ENCODE data around the gene QKI.

The QKI gene

DNA sequence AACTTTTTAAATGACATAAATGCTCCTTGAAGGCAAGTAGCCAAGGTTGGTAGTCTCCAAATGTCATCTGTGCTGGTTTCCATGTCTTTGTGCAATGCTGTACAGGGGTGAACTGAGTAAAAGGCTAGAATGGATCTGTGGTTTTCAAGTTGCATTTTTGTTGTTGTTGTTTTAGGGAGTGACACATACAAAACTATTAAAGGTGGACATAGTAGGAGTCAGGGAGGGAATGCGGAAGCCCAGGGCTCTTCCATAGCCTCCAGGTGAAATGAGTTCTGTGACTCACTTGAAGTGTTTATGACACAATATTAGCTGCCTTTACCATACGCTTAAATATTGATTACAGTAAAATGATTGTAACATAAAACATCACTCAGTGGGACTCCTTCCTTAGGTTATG is 22.5 kb upstream of the QKI start:
- no peak for DNase-seq (ENCODE audit: low read depth)
- no peak overlapping the region for H3K4me3 ChIP-seq (ENCODE audit: control insufficient read depth, low read depth, low read length)
- TF ChIP-seq, protein P1, sequence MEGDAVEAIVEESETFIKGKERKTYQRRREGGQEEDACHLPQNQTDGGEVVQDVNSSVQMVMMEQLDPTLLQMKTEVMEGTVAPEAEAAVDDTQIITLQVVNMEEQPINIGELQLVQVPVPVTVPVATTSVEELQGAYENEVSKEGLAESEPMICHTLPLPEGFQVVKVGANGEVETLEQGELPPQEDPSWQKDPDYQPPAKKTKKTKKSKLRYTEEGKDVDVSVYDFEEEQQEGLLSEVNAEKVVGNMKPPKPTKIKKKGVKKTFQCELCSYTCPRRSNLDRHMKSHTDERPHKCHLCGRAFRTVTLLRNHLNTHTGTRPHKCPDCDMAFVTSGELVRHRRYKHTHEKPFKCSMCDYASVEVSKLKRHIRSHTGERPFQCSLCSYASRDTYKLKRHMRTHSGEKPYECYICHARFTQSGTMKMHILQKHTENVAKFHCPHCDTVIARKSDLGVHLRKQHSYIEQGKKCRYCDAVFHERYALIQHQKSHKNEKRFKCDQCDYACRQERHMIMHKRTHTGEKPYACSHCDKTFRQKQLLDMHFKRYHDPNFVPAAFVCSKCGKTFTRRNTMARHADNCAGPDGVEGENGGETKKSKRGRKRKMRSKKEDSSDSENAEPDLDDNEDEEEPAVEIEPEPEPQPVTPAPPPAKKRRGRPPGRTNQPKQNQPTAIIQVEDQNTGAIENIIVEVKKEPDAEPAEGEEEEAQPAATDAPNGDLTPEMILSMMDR (IDR thresholded peaks at IDR 0.05; ENCODE audit: control insufficient read depth, insufficient read depth, low read depth, low read length, missing control alignments), result no peak

DNA sequence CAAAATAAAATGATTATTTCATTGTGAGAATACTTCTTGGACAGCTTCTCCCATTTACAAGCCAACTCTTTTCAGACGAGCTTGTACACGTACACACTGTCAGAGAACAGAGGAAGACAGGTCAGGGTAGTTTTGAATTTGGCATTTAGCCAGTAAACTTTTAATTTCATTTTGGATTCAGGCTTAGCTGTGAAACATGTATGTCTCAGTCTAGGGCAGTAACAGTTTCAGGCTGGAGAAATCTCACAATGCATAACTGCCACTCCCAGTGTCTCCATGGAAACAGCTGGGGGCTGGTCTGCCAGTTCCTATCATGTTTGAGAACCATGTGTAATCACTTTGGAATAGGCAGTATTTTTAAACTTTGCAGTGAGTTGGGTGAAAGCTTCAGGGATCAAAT is 22.0 kb upstream of the QKI start:
- TF ChIP-seq, protein P1 (IDR thresholded peaks at IDR 0.05; ENCODE audit: control insufficient read depth, insufficient read depth, low read depth, low read length, missing control alignments), result no peak
- H3K4me3 ChIP-seq (ENCODE audit: control insufficient read depth, low read depth, low read length), result no peak overlapping the region
- no peak for DNase-seq (ENCODE audit: low read depth)

DNA sequence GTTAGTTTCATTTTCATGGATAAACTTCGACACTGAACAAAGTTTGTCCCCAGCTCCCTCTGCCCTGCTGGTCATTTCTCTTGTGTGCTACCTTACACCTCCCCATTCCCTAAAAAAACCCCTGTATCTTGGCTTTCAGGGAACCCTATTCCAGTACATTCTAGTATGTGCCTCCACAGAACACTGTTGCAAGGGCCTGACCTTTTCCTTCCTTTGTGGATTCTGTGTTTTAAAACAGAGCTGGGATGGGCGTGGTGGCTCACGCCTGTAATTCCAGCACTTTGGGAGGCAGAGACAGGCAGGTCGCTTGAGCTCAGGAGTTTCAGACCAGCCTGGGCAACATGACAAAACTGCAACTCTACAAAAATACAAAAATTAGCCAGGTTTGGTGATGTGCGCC is 20.6 kb upstream of the QKI start:
- TF ChIP-seq, protein P1 (IDR thresholded peaks at IDR 0.05; ENCODE audit: control insufficient read depth, insufficient read depth, low read depth, low read length, missing control alignments), result no peak
- no peak for DNase-seq (ENCODE audit: low read depth)
- H3K4me3 ChIP-seq (ENCODE audit: control insufficient read depth, low read depth, low read length), result no peak overlapping the region

DNA sequence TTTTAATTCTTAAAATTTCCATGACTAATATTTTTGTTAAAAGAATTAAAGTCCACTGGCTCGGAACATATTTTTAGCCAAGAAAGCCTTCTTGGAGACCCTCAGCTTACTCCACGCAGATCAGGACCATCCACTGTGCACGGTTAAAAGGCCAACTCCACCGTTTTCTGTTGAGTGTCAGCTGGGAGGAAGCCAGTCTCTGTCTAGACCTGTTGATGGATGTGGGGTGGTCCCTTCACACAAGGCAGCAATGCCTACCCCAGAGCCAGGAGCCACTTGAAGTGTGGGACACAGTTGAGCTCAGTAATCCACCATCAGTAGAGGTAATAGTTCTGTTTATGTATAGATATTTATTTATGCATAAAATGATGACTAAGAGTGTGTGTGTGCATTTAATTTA is 19.9 kb upstream of the QKI start:
- TF ChIP-seq, protein P1 (IDR thresholded peaks at IDR 0.05; ENCODE audit: control insufficient read depth, insufficient read depth, low read depth, low read length, missing control alignments), result no peak
- DNase-seq (ENCODE audit: low read depth), result no peak
- no peak overlapping the region for H3K4me3 ChIP-seq (ENCODE audit: control insufficient read depth, low read depth, low read length)

DNA sequence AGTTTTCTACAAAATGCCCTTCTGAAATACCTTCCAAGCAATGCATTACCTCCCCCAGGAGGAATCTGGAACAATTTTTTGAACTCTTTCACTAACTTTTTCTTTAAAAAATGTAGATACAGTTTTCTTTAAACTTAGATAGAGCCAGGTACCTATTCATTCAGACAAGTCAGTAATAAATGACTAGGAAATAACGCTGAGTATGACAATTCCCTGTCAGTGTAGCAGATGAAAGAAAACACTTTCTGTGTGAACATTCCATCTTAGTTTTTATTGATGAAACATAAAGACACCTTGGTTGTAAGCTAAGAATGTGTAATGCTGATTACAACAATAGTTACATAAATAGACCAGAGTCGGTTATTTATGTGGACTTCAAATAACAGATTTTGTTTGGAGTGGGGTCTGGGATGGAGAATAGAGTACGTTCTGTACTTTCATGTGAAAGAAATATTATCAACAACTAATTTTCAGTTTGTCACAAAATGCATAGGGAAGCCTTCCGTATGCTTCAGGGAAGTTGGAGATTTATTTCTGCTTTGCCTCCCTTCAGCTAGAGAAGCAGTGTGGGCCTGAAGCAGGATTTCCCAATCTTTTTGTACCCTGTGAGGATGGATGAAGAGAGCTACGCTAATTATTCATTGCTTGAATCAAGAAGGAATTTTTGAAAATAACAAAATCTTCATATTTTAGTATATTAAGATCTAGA is 19.2 kb upstream of the QKI start:
- TF ChIP-seq, protein P1 (IDR thresholded peaks at IDR 0.05; ENCODE audit: control insufficient read depth, insufficient read depth, low read depth, low read length, missing control alignments), result no peak
- no peak overlapping the region for H3K4me3 ChIP-seq (ENCODE audit: control insufficient read depth, low read depth, low read length)
- DNase-seq (ENCODE audit: low read depth), result no peak

DNA sequence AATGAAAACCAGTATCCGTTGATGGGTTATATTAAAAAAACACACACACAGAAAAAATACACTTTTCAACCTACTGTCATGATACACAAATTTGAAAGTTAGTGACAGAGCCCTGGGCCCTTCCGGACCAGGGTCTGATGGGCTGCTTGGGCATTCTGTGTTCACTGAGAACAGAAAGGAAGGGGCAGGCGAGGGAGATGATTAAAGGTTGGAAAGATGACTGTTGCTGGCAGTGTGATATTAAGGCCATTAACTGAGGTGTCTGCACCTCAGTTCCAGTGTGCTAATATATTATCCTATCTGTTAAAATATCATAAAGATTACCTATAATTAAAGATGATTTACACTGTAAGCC is 18.7 kb upstream of the QKI start:
- TF ChIP-seq, protein P1 (IDR thresholded peaks at IDR 0.05; ENCODE audit: control insufficient read depth, insufficient read depth, low read depth, low read length, missing control alignments), result no peak
- no peak for DNase-seq (ENCODE audit: low read depth)
- H3K4me3 ChIP-seq (ENCODE audit: control insufficient read depth, low read depth, low read length), result no peak overlapping the region

Measured in AG09309 (cell line).